Aortic smooth muscle cell (primary cell): ENCODE results near the gene NTN4. TPM values are rescaled to one million over a fixed set of nuclear protein-coding genes. Genes with fewer than 3 reads are reported as not detected.

ENCODE experiments used
- total RNA-seq: library from RNA; depleted of rRNA; stranded (reverse); fragments of >200 nt; gene quantifications from 2 replicates; pipeline ENCODE4 v1.2.3, GENCODE V29; 2014

The NTN4 gene
- 296 and 347 TPM in 2 replicates for total RNA-seq

DNA sequence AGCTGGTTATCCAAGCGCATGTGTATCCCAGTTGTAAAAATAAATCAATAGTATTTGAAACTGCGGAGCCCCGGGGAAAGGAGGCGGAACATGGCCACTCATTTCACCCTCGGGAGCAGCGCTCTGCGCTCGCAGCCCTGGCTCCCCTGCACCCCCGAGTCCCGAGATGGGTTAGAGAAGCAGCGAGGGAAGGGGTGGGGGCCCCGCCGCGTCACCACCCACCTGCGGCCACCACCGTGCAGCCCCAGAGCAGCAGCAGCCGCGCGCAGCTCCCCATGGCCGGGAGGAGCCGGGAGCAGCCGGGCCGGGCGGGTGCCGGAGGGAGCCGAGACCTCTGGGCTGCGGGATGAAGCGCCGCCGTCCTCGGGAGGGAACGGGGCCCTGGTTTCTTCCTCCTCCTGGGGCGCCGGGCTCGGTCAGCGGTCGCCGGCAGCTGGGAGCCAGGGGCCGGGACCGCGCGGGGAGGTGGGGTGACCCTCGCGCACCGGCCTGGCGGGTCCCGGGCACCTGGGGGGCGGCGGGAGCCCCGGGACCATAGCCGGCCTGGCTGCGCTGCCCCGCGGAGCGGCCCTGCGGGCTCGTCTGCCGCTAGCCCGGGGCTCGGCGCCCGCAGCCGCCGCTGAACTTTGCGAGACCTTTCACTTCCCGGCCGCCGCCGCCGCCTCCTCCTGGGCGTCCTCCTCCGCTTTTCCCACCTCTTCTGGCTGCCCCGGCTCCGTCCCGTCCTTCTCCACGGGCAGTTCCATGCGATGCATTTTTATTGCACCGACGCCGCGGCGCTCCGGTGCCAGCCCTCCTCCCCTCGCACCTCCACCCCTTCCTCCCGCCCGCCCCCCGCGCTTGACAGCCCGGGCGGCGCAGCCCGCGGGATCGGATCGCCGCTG lies at the start of gene NTN4:
Gene NTN4, minus strand, starts transcription at position 732 of the 884 bp plus-strand sequence. Its CDS starts 455 bp downstream, at position 277.

Other genes starting within 250 kb of the NTN4 start
- 0.19 and 0.79 TPM in 2 replicates for gene USP44, start 239.3 kb downstream of the NTN4 start, total RNA-seq
- gene SNRPF, start 68.2 kb upstream of the NTN4 start, total RNA-seq: 16.1 and 17.3 TPM in 2 replicates
- gene CCDC38, start 151.8 kb upstream of the NTN4 start, total RNA-seq: under 0.01 TPM in 2 replicates
- gene AMDHD1, start 152.6 kb upstream of the NTN4 start, total RNA-seq: 0.06 and 0.40 TPM in 2 replicates
- 0.13 and 0.19 TPM in 2 replicates for gene HAL, start 205.6 kb upstream of the NTN4 start, total RNA-seq
- 57.7 and 73.0 TPM in 2 replicates for gene LTA4H, start 244.8 kb upstream of the NTN4 start, total RNA-seq